ENCODE measurements around the gene ATXN10.

DNA sequence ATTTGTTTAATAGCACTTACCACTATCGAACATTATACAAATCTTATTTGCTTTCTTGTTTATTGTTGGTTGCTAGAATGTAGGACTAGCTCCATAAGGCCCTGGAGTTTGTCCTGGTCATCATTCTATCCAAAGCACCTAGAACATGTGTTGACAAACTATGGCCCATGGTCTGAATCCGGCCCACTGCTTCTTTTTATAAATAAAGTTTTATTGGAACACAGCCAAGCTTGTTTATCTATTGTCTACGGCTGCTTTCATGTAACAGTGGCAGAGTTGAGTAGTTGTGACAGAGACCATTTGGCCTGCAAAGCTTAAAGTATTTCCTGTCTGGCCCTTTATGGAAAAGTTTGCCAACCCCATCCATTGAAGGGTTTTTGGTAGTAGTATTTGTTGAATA lies 38.8 kb downstream of the ATXN10 start:
- TF ChIP-seq, protein P1, sequence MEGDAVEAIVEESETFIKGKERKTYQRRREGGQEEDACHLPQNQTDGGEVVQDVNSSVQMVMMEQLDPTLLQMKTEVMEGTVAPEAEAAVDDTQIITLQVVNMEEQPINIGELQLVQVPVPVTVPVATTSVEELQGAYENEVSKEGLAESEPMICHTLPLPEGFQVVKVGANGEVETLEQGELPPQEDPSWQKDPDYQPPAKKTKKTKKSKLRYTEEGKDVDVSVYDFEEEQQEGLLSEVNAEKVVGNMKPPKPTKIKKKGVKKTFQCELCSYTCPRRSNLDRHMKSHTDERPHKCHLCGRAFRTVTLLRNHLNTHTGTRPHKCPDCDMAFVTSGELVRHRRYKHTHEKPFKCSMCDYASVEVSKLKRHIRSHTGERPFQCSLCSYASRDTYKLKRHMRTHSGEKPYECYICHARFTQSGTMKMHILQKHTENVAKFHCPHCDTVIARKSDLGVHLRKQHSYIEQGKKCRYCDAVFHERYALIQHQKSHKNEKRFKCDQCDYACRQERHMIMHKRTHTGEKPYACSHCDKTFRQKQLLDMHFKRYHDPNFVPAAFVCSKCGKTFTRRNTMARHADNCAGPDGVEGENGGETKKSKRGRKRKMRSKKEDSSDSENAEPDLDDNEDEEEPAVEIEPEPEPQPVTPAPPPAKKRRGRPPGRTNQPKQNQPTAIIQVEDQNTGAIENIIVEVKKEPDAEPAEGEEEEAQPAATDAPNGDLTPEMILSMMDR (conservative IDR thresholded peaks at IDR 0.05 in 1 of 2, IDR thresholded peaks at IDR 0.05 in 1 of 2; ENCODE audit: low read depth in 1 of 2, low read length in 2 of 2): no peak
- no peak for TF ChIP-seq EZH2 (IDR thresholded peaks at IDR 0.05; ENCODE audit: low read length, missing control alignments)

Data from fibroblast of lung (primary cell).